Nephron (organoid): Measurements from ENCODE around the gene VPS4A.

Source experiments
- H3K27ac Mint-ChIP-seq, 3 experiments: 2 replicates each; pipeline ENCODE4 v1.8.0; 2020; ENCODE audit warnings: mixed read lengths in 3 of 3, mild to moderate bottlenecking in 2 of 3, moderate library complexity in 1 of 3
- H3K27me3 Mint-ChIP-seq: 2 replicates; pipeline ENCODE4 v1.8.0; 2021; ENCODE audit warnings: low read depth, mild to moderate bottlenecking, moderate library complexity, mixed read lengths
- H3K36me3 Mint-ChIP-seq: 2 replicates; pipeline ENCODE4 v1.8.0; 2020; ENCODE audit warnings: low read depth, mixed read lengths
- H3K4me1 Mint-ChIP-seq: 2 replicates; pipeline ENCODE4 v1.8.0; 2020; ENCODE audit warnings: mixed read lengths
- H3K4me3 Mint-ChIP-seq, 3 experiments: 2 replicates each; pipeline ENCODE4 v1.8.0; 2020; ENCODE audit warnings: mild to moderate bottlenecking in 3 of 3, mixed read lengths in 3 of 3, moderate library complexity in 2 of 3
- H3K9me3 Mint-ChIP-seq: 2 replicates; pipeline ENCODE4 v1.8.0; 2020; ENCODE audit warnings: mixed read lengths
- TF ChIP-seq, protein P1 (sequence below), 3 experiments: fragments of 200-600 bp; sonication (generic); IDR thresholded peaks; one replicate each; pipeline ENCODE4 v1.5.0; 2021; ENCODE audit warnings: antibody characterized with exemption in 3 of 3; ENCODE audit not compliant: unreplicated experiment in 3 of 3

VPS4A gene

DNA sequence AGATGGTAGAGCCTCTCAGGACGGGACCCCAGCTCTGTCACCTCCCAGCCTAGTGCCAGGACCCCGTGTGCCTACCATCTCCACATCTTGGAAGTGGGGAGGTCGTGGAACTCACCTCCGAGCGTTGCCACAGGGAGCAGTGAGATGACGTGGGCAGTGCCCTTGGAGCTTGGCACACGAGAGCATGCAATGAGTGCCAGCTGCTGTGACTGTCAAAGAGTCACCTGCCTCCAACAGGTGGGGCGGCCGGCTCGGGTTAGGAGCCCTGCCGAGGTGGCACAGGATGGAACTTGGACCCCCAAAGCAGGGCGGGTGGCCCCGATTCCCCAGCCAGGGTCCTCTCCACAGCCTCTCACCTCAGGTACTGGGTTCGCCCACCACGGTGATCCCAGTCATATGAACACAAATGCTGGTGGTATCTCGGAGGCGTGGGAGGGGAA is 5.5 kb downstream of the VPS4A start:
- H3K9me3 Mint-ChIP-seq = no peaks in the 10 kb centered on the region
- peaks cover 60% of the 10 kb centered on the region for H3K36me3 Mint-ChIP-seq
- TF ChIP-seq, protein P1, sequence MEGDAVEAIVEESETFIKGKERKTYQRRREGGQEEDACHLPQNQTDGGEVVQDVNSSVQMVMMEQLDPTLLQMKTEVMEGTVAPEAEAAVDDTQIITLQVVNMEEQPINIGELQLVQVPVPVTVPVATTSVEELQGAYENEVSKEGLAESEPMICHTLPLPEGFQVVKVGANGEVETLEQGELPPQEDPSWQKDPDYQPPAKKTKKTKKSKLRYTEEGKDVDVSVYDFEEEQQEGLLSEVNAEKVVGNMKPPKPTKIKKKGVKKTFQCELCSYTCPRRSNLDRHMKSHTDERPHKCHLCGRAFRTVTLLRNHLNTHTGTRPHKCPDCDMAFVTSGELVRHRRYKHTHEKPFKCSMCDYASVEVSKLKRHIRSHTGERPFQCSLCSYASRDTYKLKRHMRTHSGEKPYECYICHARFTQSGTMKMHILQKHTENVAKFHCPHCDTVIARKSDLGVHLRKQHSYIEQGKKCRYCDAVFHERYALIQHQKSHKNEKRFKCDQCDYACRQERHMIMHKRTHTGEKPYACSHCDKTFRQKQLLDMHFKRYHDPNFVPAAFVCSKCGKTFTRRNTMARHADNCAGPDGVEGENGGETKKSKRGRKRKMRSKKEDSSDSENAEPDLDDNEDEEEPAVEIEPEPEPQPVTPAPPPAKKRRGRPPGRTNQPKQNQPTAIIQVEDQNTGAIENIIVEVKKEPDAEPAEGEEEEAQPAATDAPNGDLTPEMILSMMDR (IDR thresholded peaks at IDR 0.05; ENCODE audit: unreplicated experiment in 3 of 3) = no peak
- H3K27me3 Mint-ChIP-seq = no peaks in the 10 kb centered on the region
- no peak overlapping the region for H3K4me3 Mint-ChIP-seq
- no peak overlapping the region for H3K27ac Mint-ChIP-seq
- peaks cover 5% of the 10 kb centered on the region for H3K4me1 Mint-ChIP-seq

DNA sequence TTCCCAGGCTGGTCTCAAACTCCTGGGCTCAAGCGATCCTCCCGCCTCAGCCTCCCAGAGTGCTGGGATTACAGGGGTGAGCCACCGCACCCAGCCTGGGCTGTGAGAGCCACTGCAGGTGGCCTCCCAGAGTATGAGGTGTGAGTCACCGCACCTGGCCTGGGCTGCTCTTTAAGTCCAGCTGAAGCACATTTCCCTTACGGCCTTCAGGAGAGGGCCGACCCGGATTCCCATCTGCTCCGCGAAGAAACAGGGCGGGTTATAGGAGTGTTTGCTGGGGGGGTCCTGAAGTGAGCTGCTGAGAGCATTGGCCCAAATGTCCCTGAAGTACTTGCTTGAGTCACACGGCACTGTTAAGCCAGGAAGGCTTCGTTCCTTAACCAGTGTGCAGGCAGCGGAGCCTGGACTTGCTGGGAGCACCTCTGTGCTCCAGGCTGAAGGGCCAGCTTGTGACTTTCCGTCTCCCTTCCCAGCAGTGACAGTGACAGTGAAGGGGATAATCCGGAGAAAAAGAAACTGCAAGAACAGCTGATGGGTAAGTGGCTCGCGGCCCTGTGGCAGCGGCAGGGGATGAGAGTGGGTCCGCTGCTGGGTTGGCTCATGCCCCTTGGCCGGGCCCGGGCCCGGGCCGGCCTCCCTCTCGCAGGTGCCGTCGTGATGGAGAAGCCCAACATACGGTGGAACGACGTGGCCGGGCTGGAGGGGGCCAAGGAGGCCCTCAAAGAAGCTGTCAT is 7.2 kb downstream of the VPS4A start:
- Mint-ChIP-seq H3K27me3 (no peaks in the 10 kb centered on the region), H3K36me3 (peaks cover 64% of the 10 kb centered on the region), H3K4me3 (no peak overlapping the region), H3K27ac (no peak overlapping the region), H3K9me3 (no peaks in the 10 kb centered on the region), H3K4me1 (no peaks in the 10 kb centered on the region)
- TF ChIP-seq, protein P1 (IDR thresholded peaks at IDR 0.05; ENCODE audit: unreplicated experiment in 3 of 3) = no peak

DNA sequence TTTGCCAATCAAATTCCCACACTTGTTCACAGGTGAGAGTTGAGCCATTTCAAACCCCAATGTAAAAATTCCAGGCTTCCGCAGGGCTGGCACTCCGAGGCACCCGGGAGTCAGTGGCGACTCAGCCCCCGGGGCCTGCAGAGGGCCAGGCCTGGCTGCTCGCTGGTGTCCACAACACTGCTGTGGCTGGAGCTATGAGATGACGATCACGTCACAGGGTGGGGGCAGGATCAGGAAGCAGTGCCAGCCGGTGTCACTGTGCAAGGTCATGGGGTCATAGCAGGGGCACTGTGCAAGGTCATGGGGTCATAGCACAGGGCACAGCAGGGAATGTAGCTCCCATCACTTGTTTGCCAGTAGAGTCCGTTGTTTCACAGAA is 7.8 kb downstream of the VPS4A start:
- H3K9me3 Mint-ChIP-seq = no peaks in the 10 kb centered on the region
- peaks cover 59% of the 10 kb centered on the region for H3K36me3 Mint-ChIP-seq
- TF ChIP-seq, protein P1 (IDR thresholded peaks at IDR 0.05; ENCODE audit: unreplicated experiment in 3 of 3) = no peak
- no peak overlapping the region for H3K27ac Mint-ChIP-seq
- no peaks in the 10 kb centered on the region for H3K27me3 Mint-ChIP-seq
- no peak overlapping the region for H3K4me3 Mint-ChIP-seq
- no peaks in the 10 kb centered on the region for H3K4me1 Mint-ChIP-seq

DNA sequence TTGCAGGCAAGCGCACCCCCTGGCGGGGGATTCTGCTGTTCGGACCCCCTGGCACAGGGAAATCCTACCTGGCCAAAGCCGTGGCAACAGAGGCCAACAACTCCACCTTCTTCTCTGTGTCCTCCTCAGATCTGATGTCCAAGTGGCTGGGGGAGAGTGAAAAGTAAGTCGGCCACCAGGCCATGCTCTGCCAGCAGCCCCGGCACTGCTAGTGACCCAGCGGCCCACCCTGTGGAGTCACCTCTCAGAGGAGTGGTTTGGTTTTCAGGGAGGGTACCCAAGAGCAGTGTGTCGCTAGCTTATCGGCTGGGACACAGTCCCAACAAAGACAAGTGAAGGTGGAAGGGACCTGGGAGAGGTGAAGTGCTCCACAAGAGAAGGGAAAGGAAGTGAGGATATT is 8.2 kb downstream of the VPS4A start:
- H3K9me3 Mint-ChIP-seq = no peaks in the 10 kb centered on the region
- H3K4me3 Mint-ChIP-seq = no peak overlapping the region
- no peak overlapping the region for H3K27ac Mint-ChIP-seq
- TF ChIP-seq, protein P1 (IDR thresholded peaks at IDR 0.05; ENCODE audit: unreplicated experiment in 3 of 3) = no peak
- peaks cover 55% of the 10 kb centered on the region for H3K36me3 Mint-ChIP-seq
- H3K27me3 Mint-ChIP-seq = no peaks in the 10 kb centered on the region
- no peaks in the 10 kb centered on the region for H3K4me1 Mint-ChIP-seq

DNA sequence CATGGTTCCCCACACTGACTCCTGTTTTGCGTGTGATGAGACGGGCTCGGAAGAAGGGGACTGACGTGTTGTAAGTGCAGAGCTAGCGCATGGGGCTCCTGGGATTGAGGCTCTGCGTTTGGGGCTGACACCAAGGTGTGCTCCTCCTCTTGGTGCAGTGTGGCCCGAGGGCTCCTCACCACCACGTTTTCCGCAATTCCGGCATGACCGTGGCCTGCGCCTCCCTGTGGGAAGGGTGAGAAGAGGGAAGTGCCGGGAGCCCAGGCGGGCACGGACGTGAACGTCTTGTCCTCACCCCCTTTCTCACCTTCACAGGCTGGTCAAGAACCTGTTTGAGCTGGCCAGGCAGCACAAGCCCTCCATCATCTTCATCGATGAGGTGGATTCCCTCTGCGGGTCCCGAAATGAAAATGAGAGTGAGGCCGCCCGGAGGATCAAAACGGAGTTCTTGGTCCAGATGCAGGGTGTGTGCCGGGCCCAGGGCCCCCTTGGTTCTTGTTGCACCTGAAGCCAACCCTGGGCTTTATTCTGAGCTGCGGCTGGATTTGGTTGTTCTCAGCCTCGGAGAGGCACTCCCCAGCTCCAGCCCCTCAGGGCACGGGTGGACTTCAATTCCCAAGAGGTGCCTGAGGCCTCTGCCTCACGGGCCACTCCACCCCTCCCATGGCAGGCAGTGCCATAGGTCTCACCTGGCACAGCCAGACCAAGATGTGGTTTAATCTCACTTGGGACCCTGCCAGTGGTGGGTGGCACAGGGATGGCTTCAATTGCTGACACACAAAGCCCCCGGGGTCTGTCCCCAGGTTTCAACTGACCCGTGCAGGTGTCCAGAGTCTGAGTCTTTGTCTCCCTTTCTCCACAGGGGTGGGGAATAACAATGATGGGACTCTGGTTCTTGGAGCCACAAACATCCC is 8.9 kb downstream of the VPS4A start:
- TF ChIP-seq, protein P1 (IDR thresholded peaks at IDR 0.05; ENCODE audit: unreplicated experiment in 3 of 3) = no peak
- Mint-ChIP-seq H3K4me3 (no peak overlapping the region), H3K4me1 (no peaks in the 10 kb centered on the region), H3K9me3 (no peaks in the 10 kb centered on the region), H3K27ac (no peak overlapping the region), H3K36me3 (peaks cover 56% of the 10 kb centered on the region), H3K27me3 (no peaks in the 10 kb centered on the region)
